GM21360 (cell line): ENCODE data around the gene TPGS1.
A peak's percentile ranks its signal among the peaks of the same experiment; 100 is the strongest.

Experiments used
- ATAC-seq: cut with Tn5 transposase; IDR thresholded peaks from one replicate; pipeline ENCODE4 v1.9.1; 2021; ENCODE audit warnings: mild to moderate bottlenecking, moderate library complexity; ENCODE audit not compliant: unreplicated experiment

TPGS1 gene

GRCh38 chr19:513368-514165 lies 6.3 kb downstream of the TPGS1 start:
- ATAC-seq, result no peak

DNA sequence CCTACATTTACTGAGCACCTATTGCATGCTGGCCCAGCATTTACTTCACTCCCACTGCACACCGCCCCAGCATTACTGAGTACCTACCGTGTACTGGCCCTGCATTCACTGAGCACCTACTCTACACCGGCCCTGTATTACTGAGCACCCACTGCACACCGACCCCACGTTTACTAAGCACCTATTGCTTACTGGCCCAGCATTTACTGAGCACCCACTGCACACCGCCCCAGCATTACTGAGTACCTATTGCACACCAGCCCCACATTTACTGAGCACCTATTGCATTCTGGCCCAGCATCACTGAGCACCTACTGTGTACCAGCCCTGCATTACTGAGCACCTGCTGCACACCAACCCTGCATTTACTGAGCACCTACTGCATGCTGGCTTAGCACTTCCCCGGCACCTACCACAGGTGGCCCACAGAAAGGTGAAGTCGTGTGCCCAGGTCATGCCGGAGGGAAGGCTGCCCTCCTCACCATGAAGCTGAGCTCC lies 6.9 kb downstream of the TPGS1 start:
- no peak for ATAC-seq

- ATAC-seq, result no peak
These were observed 10.7 kb downstream of the TPGS1 start for GRCh38 chr19:517721-518597.

- no peak for ATAC-seq
These were observed 11.4 kb downstream of the TPGS1 start for GRCh38 chr19:518598-519231.

DNA sequence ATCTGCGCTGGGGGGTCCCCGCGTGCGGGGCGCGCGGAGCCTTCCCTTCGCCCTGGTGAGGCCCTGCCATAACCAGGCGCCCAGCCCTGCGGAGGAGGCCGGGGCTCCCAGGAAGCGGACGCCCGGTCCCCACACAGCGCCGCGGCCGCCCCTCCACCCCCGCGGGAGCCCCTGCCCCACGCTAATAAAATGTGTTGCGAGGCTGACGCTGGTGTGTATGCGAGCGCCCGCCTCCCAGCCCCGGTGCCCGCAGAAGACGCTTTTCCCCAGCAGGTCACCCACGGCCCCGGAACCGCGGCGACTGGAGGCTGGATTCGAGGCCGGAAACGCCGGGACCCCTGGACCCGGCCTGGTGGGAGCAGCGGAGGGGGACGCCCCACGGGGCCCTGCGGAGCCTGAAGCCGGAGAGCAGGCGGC lies 12.2 kb downstream of the TPGS1 start:
- no peak for ATAC-seq

DNA sequence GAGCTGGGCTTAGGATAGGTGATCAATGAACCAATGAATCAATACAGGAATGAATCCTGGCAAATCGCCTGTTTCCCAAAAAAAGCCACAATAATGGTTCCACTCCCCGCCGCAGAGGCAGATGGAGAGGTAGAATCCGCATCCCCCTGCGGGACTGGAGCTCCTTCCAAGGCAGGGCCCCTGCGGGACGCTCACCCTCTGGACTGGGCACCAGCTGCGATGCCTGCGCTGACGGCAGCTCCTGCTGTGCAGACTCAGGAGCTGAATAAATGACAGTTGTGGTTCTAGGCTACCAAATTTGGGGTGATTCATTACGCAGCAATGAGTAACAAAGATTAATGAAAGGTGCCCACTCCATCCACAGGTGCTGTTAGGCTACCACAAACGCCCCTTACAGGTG lies 15.4 kb downstream of the TPGS1 start:
- no peak for ATAC-seq

- ATAC-seq, result no peak
These were observed 16.9 kb downstream of the TPGS1 start for GRCh38 chr19:524062-524674.

GRCh38 chr19:525029-525428 lies 17.7 kb downstream of the TPGS1 start:
- ATAC-seq, result no peak

DNA sequence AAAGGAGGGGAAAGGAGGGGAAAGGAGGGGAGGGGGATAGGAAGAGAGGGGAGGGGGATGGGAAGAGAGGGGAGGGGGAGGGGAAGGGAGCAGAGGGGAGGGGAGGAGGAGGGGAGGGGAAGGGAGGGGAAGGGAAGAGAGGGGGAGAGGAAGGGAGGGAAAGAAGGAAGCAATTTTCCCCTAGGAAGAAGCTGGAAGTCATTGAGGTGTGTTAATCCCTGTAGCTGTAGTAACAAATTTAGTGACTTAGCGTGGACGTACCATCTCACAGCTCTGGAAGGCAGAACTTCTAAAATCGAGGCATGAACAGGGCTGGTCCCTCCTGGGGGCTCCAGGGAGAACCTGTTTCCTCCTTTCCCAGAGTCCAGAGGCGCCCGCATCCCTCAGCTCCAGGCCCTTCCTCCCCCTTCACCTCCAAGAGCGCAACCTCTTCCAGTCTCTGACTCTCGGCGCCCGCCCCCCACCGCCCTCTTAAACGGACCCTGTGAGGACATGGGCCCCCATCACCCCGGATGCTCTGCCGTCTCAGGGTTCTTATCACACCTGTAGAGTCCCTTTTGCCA lies 18.6 kb downstream of the TPGS1 start:
- no peak for ATAC-seq

- no peak for ATAC-seq
These were observed 23.1 kb downstream of the TPGS1 start for GRCh38 chr19:530134-531008.

DNA sequence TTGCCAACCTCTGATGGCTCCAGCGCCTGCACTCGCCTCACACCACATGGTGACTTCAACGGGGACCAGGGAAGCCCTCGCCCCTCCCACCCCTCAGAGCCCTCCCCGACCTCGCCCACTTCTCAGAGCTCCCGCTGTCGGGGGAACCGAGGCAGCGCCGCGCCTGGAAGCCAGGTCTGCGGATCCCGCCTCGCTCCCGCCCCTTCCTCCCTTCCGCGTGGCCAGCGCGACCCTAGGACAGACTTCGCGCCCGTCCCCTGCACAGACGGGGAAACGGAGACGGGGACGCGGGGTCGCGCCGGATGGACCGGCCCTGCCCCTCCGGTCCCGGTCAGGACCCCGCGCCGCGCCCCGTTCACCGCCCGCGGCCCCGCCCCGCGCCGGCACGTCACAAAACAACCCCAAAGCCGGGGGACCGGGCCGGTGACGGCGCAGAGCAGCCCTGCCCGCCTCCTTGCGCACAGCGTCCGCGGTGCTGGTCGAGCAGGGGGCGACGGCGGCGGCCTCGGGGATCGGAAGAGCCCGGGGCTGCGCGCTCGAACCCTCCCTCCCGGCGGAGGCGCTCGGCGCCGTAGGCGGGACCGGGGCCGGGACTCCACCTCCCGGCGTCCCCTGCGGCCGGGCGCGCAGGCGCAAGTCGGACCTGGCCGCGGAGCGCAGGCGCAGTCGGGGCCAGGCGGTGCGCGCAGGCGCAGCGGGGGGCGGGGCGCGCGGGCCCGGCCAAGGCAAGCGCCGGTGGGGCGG lies 23.9 kb downstream of the TPGS1 start:
- ATAC-seq, result peak; percentile 52

- peak; percentile 50 for ATAC-seq
These were observed 24.7 kb downstream of the TPGS1 start, which contains the start of gene CDC34 for GRCh38 chr19:531753-532560. Gene CDC34 (plus strand): TSS chr19:531760. CDS start chr19:531932, 172 bp downstream.

DNA sequence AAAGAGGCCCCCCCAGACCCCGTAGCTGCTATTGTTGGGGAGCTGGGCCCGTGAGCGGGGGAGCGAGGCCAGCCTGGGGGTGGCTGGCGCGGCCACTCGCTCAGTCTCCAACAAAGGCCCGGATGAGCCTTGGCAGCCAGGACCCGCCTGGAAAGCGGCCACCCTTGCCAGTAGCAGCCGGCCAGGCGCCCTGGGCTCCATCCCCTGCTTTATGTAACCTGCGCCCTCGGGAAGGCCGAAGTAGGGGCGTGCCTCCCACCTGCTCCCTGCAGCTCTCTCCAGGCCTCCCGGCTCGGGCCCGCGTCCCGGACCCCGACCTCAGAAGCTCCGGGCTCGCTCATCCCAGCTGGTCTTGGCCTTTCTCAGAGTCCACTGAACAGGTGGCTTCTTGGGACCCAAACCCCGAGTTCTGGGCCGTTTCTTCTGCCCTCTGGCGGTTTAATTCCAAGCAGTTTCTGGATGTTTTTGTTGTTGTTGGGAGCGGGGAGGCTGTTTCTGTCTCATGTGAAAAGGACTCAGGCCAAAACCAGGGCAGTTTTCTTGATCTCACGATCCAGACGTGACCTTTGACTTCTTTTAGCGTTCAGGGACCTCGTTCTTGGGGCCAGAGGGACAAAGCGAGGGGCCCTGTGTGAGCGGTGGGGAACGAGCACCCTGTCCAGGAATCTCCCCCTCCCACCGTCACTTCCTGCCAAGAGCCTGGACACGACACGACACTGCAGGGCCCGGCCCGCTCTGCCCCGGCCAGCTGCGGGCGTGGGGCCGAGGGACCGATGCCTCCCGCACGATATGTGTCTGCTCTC lies 25.5 kb downstream of the TPGS1 start:
- no peak for ATAC-seq

DNA sequence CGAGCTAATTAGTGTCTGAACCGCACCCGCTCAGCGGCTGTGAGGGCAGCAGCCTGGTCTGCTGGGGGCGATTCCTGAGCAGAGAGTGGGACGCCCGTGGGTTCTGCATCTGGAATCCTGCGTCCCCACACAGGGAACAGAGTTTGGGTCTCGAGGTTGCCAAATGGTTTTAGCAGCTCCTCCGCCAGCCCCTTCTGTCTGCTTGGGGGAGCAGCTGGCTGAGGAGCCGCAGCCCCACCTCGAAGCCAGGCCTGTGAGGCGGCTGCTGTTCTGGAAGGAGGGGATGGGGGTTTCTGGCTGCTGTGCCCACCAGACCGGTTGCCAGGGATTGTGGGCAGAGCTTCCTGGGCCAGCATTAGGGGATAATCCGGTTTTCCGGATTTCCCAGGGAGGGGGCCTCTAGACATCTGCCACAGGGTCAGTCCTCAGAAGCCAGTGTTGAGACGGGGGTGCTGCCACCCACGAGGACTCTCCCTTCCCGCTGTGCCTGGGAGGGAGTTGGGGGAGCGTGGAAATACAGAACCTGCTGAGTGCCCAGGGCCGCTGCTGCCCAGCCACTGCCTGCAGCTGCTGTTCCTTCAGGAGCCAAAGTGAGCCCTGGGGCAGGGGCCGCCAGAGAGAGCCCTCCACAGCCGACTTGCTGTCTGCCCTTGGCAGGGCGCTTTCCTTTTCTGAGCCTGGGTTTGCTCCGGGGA lies 26.2 kb downstream of the TPGS1 start:
- no peak for ATAC-seq

DNA sequence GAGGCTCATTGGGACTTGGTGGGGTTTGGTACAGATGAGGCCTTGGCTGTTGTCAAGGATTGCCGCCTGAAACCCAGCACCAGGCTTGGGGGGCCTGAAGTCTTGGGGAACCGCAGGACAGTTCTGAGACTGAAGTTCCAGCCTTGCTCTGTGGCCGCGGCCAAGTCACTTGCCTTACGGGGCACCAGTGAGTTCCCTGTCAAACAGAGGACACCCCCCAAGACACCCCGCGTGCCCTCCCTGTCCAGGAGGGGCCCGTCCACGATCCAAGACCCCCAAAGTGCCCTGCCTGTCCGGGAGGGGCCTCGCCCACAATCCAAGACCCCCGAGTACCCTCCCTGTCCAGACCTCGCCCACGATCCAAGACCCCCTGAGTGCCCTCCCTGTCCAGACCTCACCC lies 26.8 kb downstream of the TPGS1 start:
- ATAC-seq, result no peak

GRCh38 chr19:535017-535835 lies 27.9 kb downstream of the TPGS1 start:
- ATAC-seq, result no peak
